GM08714 (cell line): ENCODE results near the gene EXT2.

ENCODE experiments used
- H3K4me3 ChIP-seq: fragments of 200-500 bp; sonication (Bioruptor generic); 2 replicates; pipeline ENCODE4 v1.5.1; 2014; ENCODE audit warnings: mild to moderate bottlenecking, low read length, inconsistent platforms
- ZNF274 ChIP-seq: IDR thresholded peaks from 2 replicates; pipeline ENCODE4 v1.6.1; 2012; ENCODE audit warnings: mild to moderate bottlenecking, low read depth, low read length

The EXT2 gene

DNA sequence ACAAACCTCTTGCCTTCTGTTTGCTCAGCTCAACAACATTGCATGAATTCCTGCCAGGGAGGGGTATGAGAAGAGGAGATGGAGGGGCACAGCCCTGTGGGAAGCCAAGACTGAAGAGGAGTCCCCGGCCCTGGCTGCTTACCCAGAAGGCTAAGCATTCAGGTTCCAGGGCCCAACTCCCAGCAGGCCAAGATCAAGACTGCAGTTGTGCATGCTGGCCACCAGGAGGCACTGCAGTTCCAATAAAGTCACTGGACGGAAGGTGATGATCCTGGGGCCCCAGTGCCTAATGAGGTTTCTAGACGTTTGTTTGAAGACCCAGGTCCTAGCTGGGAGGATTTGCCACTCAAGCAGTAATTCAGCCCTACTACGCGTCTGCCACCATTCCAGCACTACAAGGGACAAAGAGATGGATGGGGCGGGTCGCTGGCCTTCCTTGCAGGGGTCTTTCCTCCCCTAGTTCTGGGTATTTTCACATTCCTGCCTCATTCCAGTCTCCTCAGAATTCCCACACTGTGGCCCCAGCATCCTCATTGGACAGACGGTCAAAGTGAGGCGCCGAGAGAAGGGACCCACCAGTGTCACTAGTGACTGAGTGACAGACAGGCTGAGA lies 190.9 kb downstream of the EXT2 start:
- TF ChIP-seq ZNF274 = no peak
- no peak overlapping the region for H3K4me3 ChIP-seq

DNA sequence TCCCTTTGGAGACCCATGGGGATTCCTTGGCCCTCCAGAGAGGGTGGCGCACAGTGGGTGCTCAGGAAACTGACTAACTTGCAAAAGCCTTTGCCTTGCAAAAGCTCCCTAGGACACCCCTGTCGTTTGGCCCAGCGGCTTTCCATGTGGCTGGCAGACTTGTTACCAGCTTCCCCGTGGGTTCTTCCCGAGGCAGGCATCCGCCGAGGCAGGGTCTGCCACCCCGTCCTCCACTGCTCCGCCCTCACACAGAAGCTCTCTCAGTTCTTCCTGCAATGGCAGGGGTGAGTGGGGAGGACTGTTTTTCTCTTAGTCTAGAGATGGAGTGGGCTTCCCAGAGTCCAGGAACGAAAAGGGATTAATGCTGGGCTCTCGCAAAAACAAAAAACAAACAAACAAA lies 191.4 kb downstream of the EXT2 start:
- no peak overlapping the region for H3K4me3 ChIP-seq
- no peak for TF ChIP-seq ZNF274

DNA sequence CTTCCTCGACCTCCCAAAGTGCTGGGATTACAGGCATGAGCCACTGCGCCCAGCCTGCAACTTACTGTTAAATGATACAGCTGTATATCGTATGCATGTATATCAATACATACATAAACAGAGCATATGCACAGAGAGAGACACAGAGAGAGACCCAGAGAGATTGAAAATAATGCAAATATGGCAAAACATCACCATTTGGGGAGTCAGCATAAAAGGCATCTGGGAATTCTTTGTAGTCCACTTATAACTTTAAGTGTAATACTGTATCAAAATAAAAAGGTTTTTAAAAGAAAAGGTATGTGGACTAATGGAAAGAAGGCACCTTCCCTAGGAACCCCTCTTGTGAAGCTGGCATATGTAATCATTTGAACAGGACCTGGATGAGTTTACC lies 192.7 kb downstream of the EXT2 start:
- no peak for TF ChIP-seq ZNF274
- H3K4me3 ChIP-seq = no peak overlapping the region

DNA sequence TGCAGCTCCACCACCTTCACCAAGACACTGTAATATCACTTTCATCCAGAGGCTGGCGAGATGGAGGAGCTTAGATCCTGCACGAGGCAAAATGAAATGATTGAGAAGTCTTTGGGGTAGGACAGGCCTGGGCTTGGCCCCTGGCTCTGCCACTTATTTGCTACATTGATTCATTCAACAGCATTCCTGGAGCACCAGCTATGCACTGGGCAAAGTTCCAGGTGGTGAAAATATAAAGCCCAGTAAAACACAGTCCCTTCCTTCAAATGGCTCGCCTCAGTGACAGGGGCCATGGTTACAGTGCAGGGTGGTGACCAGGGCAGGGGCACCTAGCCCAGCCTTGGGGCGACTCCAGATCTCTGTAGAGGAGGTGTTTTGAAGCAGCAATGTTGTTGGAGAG lies 194.7 kb downstream of the EXT2 start:
- no peak overlapping the region for H3K4me3 ChIP-seq
- TF ChIP-seq ZNF274 = no peak
